ENCODE measurements around the gene TTC9. TPM values are rescaled to one million over a fixed set of nuclear protein-coding genes. Genes with fewer than 3 reads are reported as not detected.

Gene TTC9
- total RNA-seq, 1 experiment from 2014 or later = 0.49 TPM

DNA sequence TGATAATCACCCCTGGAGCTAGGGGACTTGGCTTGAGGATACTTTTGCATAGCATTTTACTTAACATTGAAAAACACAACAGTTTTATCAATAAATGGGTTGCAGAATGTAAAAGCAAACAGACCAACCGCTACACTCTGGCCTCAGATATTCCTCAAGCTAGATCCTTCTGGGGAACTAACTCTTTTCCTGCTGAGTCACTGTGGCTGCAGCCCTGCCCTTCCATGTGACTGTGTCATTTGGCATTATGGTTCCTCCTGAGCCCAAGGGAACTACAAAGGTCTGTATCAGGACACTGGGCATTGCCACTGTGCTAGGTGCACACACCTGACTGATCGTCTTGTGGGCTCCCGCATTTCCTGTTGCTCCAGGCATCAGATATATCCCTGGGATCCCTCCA is 56.6 kb downstream of the TTC9 start:
- no peaks in the 10 kb centered on the region for H3K36me3 ChIP-seq (ENCODE audit: control insufficient read depth, insufficient read depth, low read length)
- DNase-seq (ENCODE audit: low read depth, low spot score) (no peak), ATAC-seq (no peak)
- no peaks in the 10 kb centered on the region; the same call in 1 of the 2 replicates for H3K27me3 ChIP-seq (ENCODE audit: control insufficient read depth, insufficient read depth, low read length)
- BruUV-seq (replicated peaks) = no TSS peak
- H3K9me3 ChIP-seq (ENCODE audit: control insufficient read depth, insufficient read depth, low read depth, low read length) = no peaks in the 10 kb centered on the region
- H3K4me3 ChIP-seq (ENCODE audit: low read depth in 2 of 2, low read length in 2 of 2) = no peak overlapping the region
- no peak overlapping the region for H3K27ac ChIP-seq (ENCODE audit: low read length)
- no peaks in the 10 kb centered on the region for H3K4me1 ChIP-seq (ENCODE audit: control insufficient read depth, insufficient read depth, low read length)
- CTCF ChIA-PET = no interaction called here
- intact Hi-C loops (cut with micrococcal nuclease; ENCODE audit: unreplicated experiment) = no loop called here
- POLR2A ChIA-PET = no interaction called here
- in situ Hi-C loops (cut with HindIII; ENCODE audit: low pct_unique_long_range_greater_than_20kb, low sequenced_read_pairs) = no loop called here
- TF ChIP-seq POLR2AphosphoS5 (IDR thresholded peaks at IDR 0.05; ENCODE audit: low read depth, low read length) = no peak

DNA sequence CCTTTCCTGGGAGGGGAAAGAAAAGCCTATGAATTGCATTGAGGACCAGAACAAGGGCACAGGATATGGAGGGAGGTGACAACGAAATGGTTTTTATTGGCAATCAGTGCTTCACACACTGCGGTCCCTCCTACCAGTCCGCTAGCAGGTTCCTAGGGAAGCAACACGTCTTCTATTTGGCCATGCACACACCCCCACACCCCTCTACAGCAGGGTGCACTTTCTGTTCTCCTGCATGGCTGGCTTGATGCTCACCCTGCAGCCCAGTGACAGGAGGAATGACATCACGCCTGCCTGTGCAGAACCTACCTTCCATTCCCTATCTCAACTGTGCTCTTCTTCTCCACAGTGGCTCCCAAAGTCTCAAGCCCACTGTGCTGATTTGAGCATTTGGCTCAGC is 57.9 kb downstream of the TTC9 start:
- no peaks in the 10 kb centered on the region; the same call in 1 of the 2 replicates for H3K27me3 ChIP-seq (ENCODE audit: control insufficient read depth, insufficient read depth, low read length)
- DNase-seq (ENCODE audit: low read depth, low spot score) = no peak
- no peaks in the 10 kb centered on the region for H3K4me1 ChIP-seq (ENCODE audit: control insufficient read depth, insufficient read depth, low read length)
- H3K27ac ChIP-seq (ENCODE audit: low read length) = no peak overlapping the region
- ChIA-PET CTCF (no interaction called here), POLR2A (no interaction called here)
- no TSS peak for BruUV-seq (replicated peaks)
- H3K36me3 ChIP-seq (ENCODE audit: control insufficient read depth, insufficient read depth, low read length) = no peaks in the 10 kb centered on the region
- no peak overlapping the region for H3K4me3 ChIP-seq (ENCODE audit: low read depth in 2 of 2, low read length in 2 of 2)
- in situ Hi-C loops (cut with HindIII; ENCODE audit: low pct_unique_long_range_greater_than_20kb, low sequenced_read_pairs) = no loop called here
- intact Hi-C loops (cut with micrococcal nuclease; ENCODE audit: unreplicated experiment) = no loop called here
- no peaks in the 10 kb centered on the region for H3K9me3 ChIP-seq (ENCODE audit: control insufficient read depth, insufficient read depth, low read depth, low read length)
- TF ChIP-seq SIN3A (IDR thresholded peaks at IDR 0.05; ENCODE audit: borderline replicate concordance, insufficient read depth, low read depth, low read length) (no peak), POLR2AphosphoS5 (IDR thresholded peaks at IDR 0.05; ENCODE audit: low read depth, low read length) (no peak), TCF7L2 (IDR thresholded peaks at IDR 0.05; ENCODE audit: low read depth, low read length) (no peak)
- TF ChIP-seq, protein P1, sequence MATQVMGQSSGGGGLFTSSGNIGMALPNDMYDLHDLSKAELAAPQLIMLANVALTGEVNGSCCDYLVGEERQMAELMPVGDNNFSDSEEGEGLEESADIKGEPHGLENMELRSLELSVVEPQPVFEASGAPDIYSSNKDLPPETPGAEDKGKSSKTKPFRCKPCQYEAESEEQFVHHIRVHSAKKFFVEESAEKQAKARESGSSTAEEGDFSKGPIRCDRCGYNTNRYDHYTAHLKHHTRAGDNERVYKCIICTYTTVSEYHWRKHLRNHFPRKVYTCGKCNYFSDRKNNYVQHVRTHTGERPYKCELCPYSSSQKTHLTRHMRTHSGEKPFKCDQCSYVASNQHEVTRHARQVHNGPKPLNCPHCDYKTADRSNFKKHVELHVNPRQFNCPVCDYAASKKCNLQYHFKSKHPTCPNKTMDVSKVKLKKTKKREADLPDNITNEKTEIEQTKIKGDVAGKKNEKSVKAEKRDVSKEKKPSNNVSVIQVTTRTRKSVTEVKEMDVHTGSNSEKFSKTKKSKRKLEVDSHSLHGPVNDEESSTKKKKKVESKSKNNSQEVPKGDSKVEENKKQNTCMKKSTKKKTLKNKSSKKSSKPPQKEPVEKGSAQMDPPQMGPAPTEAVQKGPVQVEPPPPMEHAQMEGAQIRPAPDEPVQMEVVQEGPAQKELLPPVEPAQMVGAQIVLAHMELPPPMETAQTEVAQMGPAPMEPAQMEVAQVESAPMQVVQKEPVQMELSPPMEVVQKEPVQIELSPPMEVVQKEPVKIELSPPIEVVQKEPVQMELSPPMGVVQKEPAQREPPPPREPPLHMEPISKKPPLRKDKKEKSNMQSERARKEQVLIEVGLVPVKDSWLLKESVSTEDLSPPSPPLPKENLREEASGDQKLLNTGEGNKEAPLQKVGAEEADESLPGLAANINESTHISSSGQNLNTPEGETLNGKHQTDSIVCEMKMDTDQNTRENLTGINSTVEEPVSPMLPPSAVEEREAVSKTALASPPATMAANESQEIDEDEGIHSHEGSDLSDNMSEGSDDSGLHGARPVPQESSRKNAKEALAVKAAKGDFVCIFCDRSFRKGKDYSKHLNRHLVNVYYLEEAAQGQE (IDR thresholded peaks at IDR 0.05; ENCODE audit: insufficient read depth in 1 of 2, low read depth in 2 of 2, low read length in 1 of 2) = no peak
- TF ChIP-seq, protein P2, sequence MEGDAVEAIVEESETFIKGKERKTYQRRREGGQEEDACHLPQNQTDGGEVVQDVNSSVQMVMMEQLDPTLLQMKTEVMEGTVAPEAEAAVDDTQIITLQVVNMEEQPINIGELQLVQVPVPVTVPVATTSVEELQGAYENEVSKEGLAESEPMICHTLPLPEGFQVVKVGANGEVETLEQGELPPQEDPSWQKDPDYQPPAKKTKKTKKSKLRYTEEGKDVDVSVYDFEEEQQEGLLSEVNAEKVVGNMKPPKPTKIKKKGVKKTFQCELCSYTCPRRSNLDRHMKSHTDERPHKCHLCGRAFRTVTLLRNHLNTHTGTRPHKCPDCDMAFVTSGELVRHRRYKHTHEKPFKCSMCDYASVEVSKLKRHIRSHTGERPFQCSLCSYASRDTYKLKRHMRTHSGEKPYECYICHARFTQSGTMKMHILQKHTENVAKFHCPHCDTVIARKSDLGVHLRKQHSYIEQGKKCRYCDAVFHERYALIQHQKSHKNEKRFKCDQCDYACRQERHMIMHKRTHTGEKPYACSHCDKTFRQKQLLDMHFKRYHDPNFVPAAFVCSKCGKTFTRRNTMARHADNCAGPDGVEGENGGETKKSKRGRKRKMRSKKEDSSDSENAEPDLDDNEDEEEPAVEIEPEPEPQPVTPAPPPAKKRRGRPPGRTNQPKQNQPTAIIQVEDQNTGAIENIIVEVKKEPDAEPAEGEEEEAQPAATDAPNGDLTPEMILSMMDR (IDR thresholded peaks at IDR 0.05) = no peak
- ATAC-seq = no peak

DNA sequence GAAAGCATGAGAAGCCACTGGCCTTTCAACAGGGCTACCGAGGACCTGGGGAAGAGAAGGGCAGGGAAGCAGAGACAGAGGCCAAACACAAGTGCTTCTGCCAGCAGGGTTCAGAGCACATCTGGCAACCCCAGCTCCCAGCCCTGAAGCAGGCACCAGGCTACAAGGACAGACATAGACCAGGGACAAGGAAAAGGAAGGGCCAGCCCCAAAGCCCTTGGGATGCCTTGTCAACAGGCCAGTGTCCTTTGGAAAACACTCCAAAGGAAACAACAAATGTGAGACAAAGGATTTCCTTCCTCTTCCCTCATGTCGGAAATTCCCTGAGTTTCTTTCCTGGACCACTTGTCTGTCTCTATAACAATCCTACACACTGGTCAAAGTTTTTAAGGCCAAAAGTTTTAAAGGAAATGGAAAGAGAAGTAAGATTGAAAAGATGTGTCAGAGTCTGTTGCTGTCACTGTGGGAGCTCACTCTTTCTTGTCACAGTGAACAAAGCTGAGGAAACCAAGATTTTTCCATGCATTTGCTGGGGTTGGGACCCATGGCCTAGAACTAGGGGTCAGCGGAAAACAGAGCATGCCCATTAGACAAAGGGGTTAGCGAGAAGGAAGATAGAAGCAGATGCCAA is 59.4 kb downstream of the TTC9 start:
- Histone ChIP-seq H3K4me1 (ENCODE audit: control insufficient read depth, insufficient read depth, low read length) (no peaks in the 10 kb centered on the region), H3K36me3 (ENCODE audit: control insufficient read depth, insufficient read depth, low read length) (no peaks in the 10 kb centered on the region), H3K9me3 (ENCODE audit: control insufficient read depth, insufficient read depth, low read depth, low read length) (no peaks in the 10 kb centered on the region), H3K27ac (ENCODE audit: low read length) (no peak overlapping the region), H3K4me3 (ENCODE audit: low read depth in 2 of 2, low read length in 2 of 2) (no peak overlapping the region), H3K27me3 (ENCODE audit: control insufficient read depth, insufficient read depth, low read length) (peaks cover 4% of the 10 kb centered on the region)
- CTCF ChIA-PET = no interaction called here
- no TSS peak for BruUV-seq (replicated peaks)
- POLR2A ChIA-PET = no interaction called here
- no peak for DNase-seq (ENCODE audit: low read depth, low spot score)
- in situ Hi-C loops (cut with HindIII; ENCODE audit: low pct_unique_long_range_greater_than_20kb, low sequenced_read_pairs) (no loop called here), intact Hi-C loops (cut with micrococcal nuclease; ENCODE audit: unreplicated experiment) (no loop called here)
- no peak for TF ChIP-seq SIN3A (IDR thresholded peaks at IDR 0.05; ENCODE audit: borderline replicate concordance, insufficient read depth, low read depth, low read length)
- TF ChIP-seq TCF7L2 (IDR thresholded peaks at IDR 0.05; ENCODE audit: low read depth, low read length) = no peak
- TF ChIP-seq, protein P1 (IDR thresholded peaks at IDR 0.05; ENCODE audit: insufficient read depth in 1 of 2, low read depth in 2 of 2, low read length in 1 of 2) = no peak
- ATAC-seq = no peak

Data from Panc1 (cell line).